ENCODE data around the gene CEMP1.

Gene CEMP1

GRCh38 chr16:2511128-2511800, 19.9 kb downstream of the CEMP1 start:
- peaks cover 4% of the 10 kb centered on the region; the same call in 1 of the 2 replicates for H4K20me1 ChIP-seq (ENCODE audit: insufficient read depth)
- peaks cover 46% of the 10 kb centered on the region for H3K4me1 ChIP-seq (ENCODE audit: low read depth, poor library complexity, severe bottlenecking)
- no peak overlapping the region for H3K4me3 ChIP-seq (IDR thresholded peaks at IDR 0.05; ENCODE audit: insufficient read depth, low read depth, low read length)
- TF ChIP-seq CTCF (conservative IDR thresholded peaks at IDR 0.05; ENCODE audit: low read depth, low read length), result no peak
- no peak overlapping the region for H3K4me2 ChIP-seq
- H3K9ac ChIP-seq, result no peak overlapping the region
- H3K36me3 ChIP-seq (ENCODE audit: insufficient read depth), result no peaks in the 10 kb centered on the region
- no peak overlapping the region for H3K27ac ChIP-seq
- peaks cover 23% of the 10 kb centered on the region for H3K79me2 ChIP-seq (ENCODE audit: insufficient read depth, low read depth)
- no peak overlapping the region for H2AFZ ChIP-seq (ENCODE audit: low read depth)
- no peaks in the 10 kb centered on the region for H3K27me3 ChIP-seq (ENCODE audit: insufficient read depth, low read depth)

- Histone ChIP-seq H3K4me2 (no peak overlapping the region), H3K36me3 (ENCODE audit: insufficient read depth) (no peaks in the 10 kb centered on the region)
These were observed 22.3 kb downstream of the CEMP1 start for GRCh38 chr16:2508722-2509400.

GRCh38 chr16:2507665-2508064, 23.5 kb downstream of the CEMP1 start:
- no peaks in the 10 kb centered on the region for H4K20me1 ChIP-seq (ENCODE audit: insufficient read depth)

More at GRCh38 chr16:2508722-2509400, 22.3 kb downstream of the CEMP1 start:
- TF ChIP-seq CTCF (conservative IDR thresholded peaks at IDR 0.05; ENCODE audit: low read depth, low read length), result no peak
- Histone ChIP-seq H3K4me3 (IDR thresholded peaks at IDR 0.05; ENCODE audit: insufficient read depth, low read depth, low read length) (no peak overlapping the region), H3K9ac (no peak overlapping the region), H4K20me1 (ENCODE audit: insufficient read depth) (no peaks in the 10 kb centered on the region), H3K27me3 (ENCODE audit: insufficient read depth, low read depth) (no peaks in the 10 kb centered on the region), H3K27ac (no peak overlapping the region), H3K4me1 (ENCODE audit: low read depth, poor library complexity, severe bottlenecking) (peaks cover 31% of the 10 kb centered on the region), H3K79me2 (ENCODE audit: insufficient read depth, low read depth) (peaks cover under 1% of the 10 kb centered on the region; the same call in 1 of the 2 replicates), H2AFZ (ENCODE audit: low read depth) (no peak overlapping the region)

GRCh38 chr16:2507052-2507659, 24.1 kb downstream of the CEMP1 start:
- Histone ChIP-seq H2AFZ (ENCODE audit: low read depth) (no peak overlapping the region), H3K27ac (no peak overlapping the region), H4K20me1 (ENCODE audit: insufficient read depth) (no peaks in the 10 kb centered on the region), H3K79me2 (ENCODE audit: insufficient read depth, low read depth) (no peaks in the 10 kb centered on the region), H3K9ac (no peak overlapping the region), H3K27me3 (ENCODE audit: insufficient read depth, low read depth) (no peaks in the 10 kb centered on the region), H3K4me3 (IDR thresholded peaks at IDR 0.05; ENCODE audit: insufficient read depth, low read depth, low read length) (no peak overlapping the region), H3K36me3 (ENCODE audit: insufficient read depth) (no peaks in the 10 kb centered on the region), H3K4me1 (ENCODE audit: low read depth, poor library complexity, severe bottlenecking) (peaks cover 20% of the 10 kb centered on the region), H3K4me2 (no peak overlapping the region)
- no peak for TF ChIP-seq CTCF (conservative IDR thresholded peaks at IDR 0.05; ENCODE audit: low read depth, low read length)

More at GRCh38 chr16:2507665-2508064, 23.5 kb downstream of the CEMP1 start:
- Histone ChIP-seq H3K36me3 (ENCODE audit: insufficient read depth) (no peaks in the 10 kb centered on the region), H3K27me3 (ENCODE audit: insufficient read depth, low read depth) (no peaks in the 10 kb centered on the region), H2AFZ (ENCODE audit: low read depth) (no peak overlapping the region), H3K9ac (no peak overlapping the region), H3K4me1 (ENCODE audit: low read depth, poor library complexity, severe bottlenecking) (peaks cover 25% of the 10 kb centered on the region), H3K79me2 (ENCODE audit: insufficient read depth, low read depth) (no peaks in the 10 kb centered on the region), H3K4me3 (IDR thresholded peaks at IDR 0.05; ENCODE audit: insufficient read depth, low read depth, low read length) (no peak overlapping the region), H3K27ac (no peak overlapping the region), H3K4me2 (no peak overlapping the region)
- TF ChIP-seq CTCF (conservative IDR thresholded peaks at IDR 0.05; ENCODE audit: low read depth, low read length), result no peak

Data from KMS-11 (cell line).